ENCODE results near the gene GALNT4.

DNA sequence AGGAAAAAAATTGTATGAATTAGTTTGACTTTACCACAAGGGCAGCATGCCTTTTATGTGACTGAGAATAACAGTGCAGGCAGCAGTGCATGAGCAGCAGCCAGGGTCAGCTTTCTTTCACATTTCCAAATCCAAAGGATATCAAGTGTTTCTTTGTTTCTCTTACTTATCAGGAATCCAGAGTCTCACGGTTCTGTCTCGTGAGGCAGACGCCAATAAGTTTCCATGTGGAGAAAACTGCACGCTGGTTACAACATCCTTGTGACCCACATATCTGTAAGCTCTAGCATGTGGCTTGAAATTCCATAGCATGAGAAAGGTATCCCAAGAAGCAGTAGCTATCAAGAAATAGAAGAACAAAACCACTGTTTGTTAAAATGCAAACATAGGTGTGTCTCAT, 27.6 kb downstream of the GALNT4 start:
- TF ChIP-seq POLR2A (IDR thresholded peaks at IDR 0.05; ENCODE audit: low read depth, low read length) (no peak), TAF1 (IDR thresholded peaks at IDR 0.05; ENCODE audit: borderline replicate concordance, low read depth, low read length) (no peak), POLR2AphosphoS5 (IDR thresholded peaks at IDR 0.05; ENCODE audit: low read depth, low read length) (no peak)
